GM23248 (cell line): ENCODE results near the gene NOL4L. TPM values are rescaled to one million over a fixed set of nuclear protein-coding genes. Genes with fewer than 3 reads are reported as not detected.

Experiments used
- DNase-seq: peaks from one replicate; pipeline ENCODE4 v3.0.0-alpha.2; 2015
- H2AFZ ChIP-seq: fragments of 200-600 bp; sonication (generic); 2 replicates; pipeline ENCODE4 v1.6.1; 2016; ENCODE audit warnings: antibody characterized with exemption
- H3F3A ChIP-seq: fragments of 200-600 bp; sonication (generic); 2 replicates; pipeline ENCODE4 v1.6.1; 2016; ENCODE audit warnings: mild to moderate bottlenecking, antibody characterized with exemption, mixed run types; ENCODE audit not compliant: insufficient read depth
- H3K27ac ChIP-seq: fragments of 200-600 bp; sonication (generic); 2 replicates; pipeline ENCODE4 v1.5.1; 2016; ENCODE audit warnings: mild to moderate bottlenecking
- H3K27me3 ChIP-seq: fragments of 200-600 bp; sonication (generic); replicated peaks from 2 replicates; pipeline ENCODE4 v1.6.1; 2016; ENCODE audit warnings: mild to moderate bottlenecking; ENCODE audit not compliant: insufficient read depth
- H3K36me3 ChIP-seq: fragments of 200-600 bp; sonication (generic); 2 replicates; pipeline ENCODE4 v1.6.1; 2016; ENCODE audit warnings: low read depth, mild to moderate bottlenecking
- H3K4me1 ChIP-seq: fragments of 200-600 bp; sonication (generic); 2 replicates; pipeline ENCODE4 v1.6.1; 2016; ENCODE audit warnings: mild to moderate bottlenecking; ENCODE audit not compliant: insufficient read depth
- H3K4me2 ChIP-seq: fragments of 200-600 bp; sonication (generic); one replicate; pipeline ENCODE4 v1.6.1; 2016; ENCODE audit warnings: mild to moderate bottlenecking; ENCODE audit not compliant: unreplicated experiment
- H3K4me3 ChIP-seq: fragments of 200-600 bp; sonication (generic); 2 replicates; pipeline ENCODE4 v1.5.1; 2016; ENCODE audit warnings: mild to moderate bottlenecking
- H3K79me2 ChIP-seq: fragments of 200-600 bp; sonication (generic); 2 replicates; pipeline ENCODE4 v1.6.1; 2016; ENCODE audit warnings: mild to moderate bottlenecking; ENCODE audit not compliant: insufficient read depth
- H3K9ac ChIP-seq: fragments of 200-600 bp; sonication (generic); 2 replicates; pipeline ENCODE4 v1.6.1; 2016; ENCODE audit warnings: mild to moderate bottlenecking
- H3K9me2 ChIP-seq: fragments of 200-600 bp; sonication (generic); 2 replicates; pipeline ENCODE4 v1.6.1; 2016; ENCODE audit warnings: mixed run types, mild to moderate bottlenecking, moderate library complexity; ENCODE audit not compliant: insufficient read depth
- H3K9me3 ChIP-seq: fragments of 200-600 bp; sonication (generic); one replicate; pipeline ENCODE4 v1.6.1; 2017; ENCODE audit warnings: low read depth
- H4K20me1 ChIP-seq: fragments of 200-600 bp; sonication (generic); 2 replicates; pipeline ENCODE4 v1.6.0; 2016; ENCODE audit not compliant: insufficient read depth
- EZH2 ChIP-seq: fragments of 200-600 bp; sonication (generic); IDR thresholded peaks from 2 replicates; pipeline ENCODE4 v1.6.1; 2018; ENCODE audit warnings: antibody characterized with exemption, mild to moderate bottlenecking; ENCODE audit not compliant: insufficient read depth, poor library complexity, severe bottlenecking
- EZH2phosphoT487 ChIP-seq: fragments of 200-600 bp; sonication (generic); IDR thresholded peaks from 2 replicates; pipeline ENCODE4 v1.6.1; 2018; ENCODE audit warnings: antibody characterized with exemption, moderate library complexity, mild to moderate bottlenecking, low read depth; ENCODE audit not compliant: insufficient read depth
- WGBS, 2 experiments: methylation state at CpG; one replicate each; pipeline ENCODE4 v1.1.6; 2015 to 2017; ENCODE audit warnings: low lambda C conversion rate in 2 of 2, low coverage in 1 of 2; ENCODE audit errors: missing lambda C conversion rate in 2 of 2; 5-methylcytosine and 5-hydroxymethylcytosine counted together
- in situ Hi-C: fragments of 300-500 bp; cut with MboI; formaldehyde crosslinking; loops from 2 replicates; pipeline ENCODE4 v1.15.0; 2020
- polyA plus RNA-seq: library from polyadenylated mRNA; unstranded; fragments of >200 nt; fragmentation: Nextera tagmentation; extraction: Ambion mirVana; gene quantifications from 2 replicates; pipeline ENCODE4 v1.2.1, GENCODE V29; 2016
- total RNA-seq: library from RNA; depleted of rRNA; stranded (reverse); fragments of >200 nt; shearing (Covaris generic); gene quantifications from 2 replicates; pipeline ENCODE4 v1.2.3, GENCODE V29; 2014

Gene NOL4L
- total and polyA plus RNA-seq, 2 experiments from 2014 or later, result 5.2 to 7.9 TPM

DNA sequence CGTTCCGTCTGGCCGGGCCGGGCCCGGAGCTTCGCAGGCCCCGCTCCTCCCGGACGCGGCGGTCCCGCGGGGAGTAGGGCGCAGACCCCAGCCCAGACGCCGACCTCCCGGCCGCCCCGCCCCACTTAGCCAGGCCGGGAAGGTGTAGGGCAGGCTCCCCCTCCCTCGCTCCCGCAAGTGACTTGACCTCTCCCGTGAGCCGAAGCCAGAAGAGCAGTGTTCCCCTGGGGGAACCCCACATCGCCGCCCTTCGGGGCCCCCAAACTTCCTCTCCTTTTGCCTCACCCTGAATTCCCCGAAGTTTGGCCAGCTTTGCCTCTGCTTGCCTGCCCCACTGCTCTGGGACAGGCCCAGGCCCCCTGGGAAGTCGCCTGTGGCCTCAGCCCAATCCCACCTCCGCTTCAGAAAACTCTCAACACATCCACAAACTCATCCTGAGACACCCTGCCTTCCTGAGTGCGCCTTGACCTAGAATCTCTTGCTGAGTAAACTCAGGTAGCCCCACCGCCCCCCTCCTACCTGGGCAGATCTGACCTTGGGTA, 524 bp upstream of the NOL4L start:
- Histone ChIP-seq H3K27me3 (no peaks in the 10 kb centered on the region; the same call in 1 of the 2 replicates), H3F3A (peaks cover 12% of the 10 kb centered on the region; the same call in 1 of the 2 replicates), H3K27ac (no peak overlapping the region), H3K9ac (no peak overlapping the region), H3K4me1 (peaks cover 8% of the 10 kb centered on the region; the same call in 1 of the 2 replicates), H3K4me2 (no peak overlapping the region), H4K20me1 (no peaks in the 10 kb centered on the region), H3K9me2 (no peaks in the 10 kb centered on the region), H3K9me3 (no peaks in the 10 kb centered on the region), H3K36me3 (no peaks in the 10 kb centered on the region), H3K4me3 (no peak overlapping the region; the same call in 1 of the 2 replicates), H2AFZ (no peak overlapping the region), H3K79me2 (no peaks in the 10 kb centered on the region)
- no peak for DNase-seq
- peak; percentile 82 for TF ChIP-seq EZH2
- 0 out of 2 replicates have a peak, but pooled peaks have one; percentile 35 for TF ChIP-seq EZH2phosphoT487
- in situ Hi-C loops, result no loop called here
- WGBS, 2 experiments, result 5 to 13% methylated on average over 11 to 23 of the region's 32 CpGs

DNA sequence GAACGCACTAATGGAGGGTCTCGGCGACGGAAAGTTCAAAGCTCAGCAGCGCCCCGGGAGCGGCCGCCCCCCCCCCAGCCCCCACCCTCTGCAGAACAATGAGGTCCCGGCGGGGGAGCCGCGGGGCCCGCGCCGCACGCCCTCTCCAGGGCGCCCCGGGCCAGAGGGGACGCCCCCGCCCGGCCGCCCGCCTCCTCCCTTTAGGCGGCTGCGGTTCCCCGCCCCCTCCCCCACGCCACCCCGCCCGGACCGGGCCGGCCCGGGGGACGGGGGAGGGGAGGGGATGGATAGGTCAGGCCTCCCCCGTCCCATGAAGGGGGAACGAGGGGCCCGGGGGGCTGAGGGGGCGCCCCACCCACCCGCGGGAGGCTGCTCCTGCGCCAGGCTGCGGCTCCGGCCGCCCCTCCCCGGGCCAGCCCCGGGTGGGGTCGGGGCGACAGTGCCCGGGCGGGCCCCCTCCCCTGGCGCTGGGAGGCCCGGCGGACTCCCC, 1.5 kb downstream of the NOL4L start:
- in situ Hi-C loops, result no loop called here
- peaks cover 12% of the 10 kb centered on the region; the same call in 1 of the 2 replicates for H3F3A ChIP-seq
- TF ChIP-seq EZH2phosphoT487 (no peak), EZH2 (no peak)
- H3K4me1 ChIP-seq, result no peaks in the 10 kb centered on the region
- H3K27me3 ChIP-seq, result no peaks in the 10 kb centered on the region; the same call in 1 of the 2 replicates
- H3K79me2 ChIP-seq, result no peaks in the 10 kb centered on the region
- DNase-seq, result no peak
- H3K36me3 ChIP-seq, result no peaks in the 10 kb centered on the region
- no peaks in the 10 kb centered on the region for H4K20me1 ChIP-seq
- H3K4me2 ChIP-seq, result peak overlapping the region; percentile 65
- no peaks in the 10 kb centered on the region for H3K9me2 ChIP-seq
- no peak overlapping the region for H3K9ac ChIP-seq
- H2AFZ ChIP-seq, result no peak overlapping the region
- no peak overlapping the region for H3K27ac ChIP-seq
- H3K9me3 ChIP-seq, result no peaks in the 10 kb centered on the region
- WGBS, 2 experiments, result 0% methylated on average over 26 of the region's 52 CpGs; no CpG with 5 or more reads in 1 of the 2 experiments
- H3K4me3 ChIP-seq, result peak overlapping the region; percentile 74

DNA sequence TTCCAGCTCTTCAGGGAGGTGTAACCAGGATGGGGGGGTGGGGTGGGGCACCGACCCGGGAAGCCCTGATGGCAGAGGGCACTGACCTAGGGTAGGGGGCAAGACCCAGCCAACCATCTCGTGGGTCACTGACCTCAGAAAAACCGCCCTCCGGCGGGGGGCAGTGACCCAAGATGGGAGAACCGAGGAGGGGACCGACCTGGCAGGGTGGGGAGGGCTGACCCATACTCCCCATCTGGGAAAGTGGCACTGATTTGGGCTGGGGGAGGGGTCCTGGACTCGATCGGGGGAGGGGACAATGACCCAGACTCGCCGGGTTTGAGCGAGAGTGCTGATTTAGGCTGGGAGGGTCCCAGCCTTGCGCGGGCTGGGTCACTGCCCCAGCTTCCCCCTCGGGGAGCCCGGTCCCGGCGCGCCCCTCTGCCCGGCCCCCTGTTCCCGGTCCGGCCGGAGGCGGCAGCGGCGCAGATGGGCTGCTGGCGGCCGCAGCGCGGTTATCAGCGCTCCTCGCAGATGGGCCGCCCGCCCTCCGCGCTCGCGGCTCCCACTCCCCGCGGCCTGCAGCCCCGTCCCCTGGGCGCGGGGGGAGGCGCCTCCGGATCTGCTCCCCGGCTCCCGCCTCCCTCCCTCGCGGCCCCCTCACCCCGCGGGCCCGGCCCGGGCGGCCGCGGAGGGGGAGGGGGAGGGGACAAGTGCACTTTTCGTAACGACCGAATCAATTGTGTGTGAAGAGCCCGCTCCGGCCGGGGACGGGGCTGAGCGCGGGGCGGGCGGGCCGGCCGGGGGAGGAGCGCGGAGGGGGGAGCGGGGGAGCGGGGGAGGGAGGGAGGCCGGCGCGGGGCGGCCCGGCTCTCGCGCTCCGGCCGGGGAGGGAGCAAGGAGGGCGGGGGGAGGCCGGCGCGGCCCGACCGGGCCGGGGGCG, 2.2 kb downstream of the NOL4L start:
- H3K4me1 ChIP-seq, result no peaks in the 10 kb centered on the region
- peaks cover 12% of the 10 kb centered on the region; the same call in 1 of the 2 replicates for H3F3A ChIP-seq
- no peaks in the 10 kb centered on the region for H3K9me2 ChIP-seq
- no peaks in the 10 kb centered on the region for H3K9me3 ChIP-seq
- H3K79me2 ChIP-seq, result no peaks in the 10 kb centered on the region
- H3K27me3 ChIP-seq, result no peaks in the 10 kb centered on the region; the same call in 1 of the 2 replicates
- H3K9ac ChIP-seq, result no peak overlapping the region
- 9 to 17% methylated on average over 22 to 74 of the region's 91 CpGs for WGBS, 2 experiments
- H3K36me3 ChIP-seq, result no peaks in the 10 kb centered on the region
- H3K4me2 ChIP-seq, result peak overlapping the region; percentile 44
- H2AFZ ChIP-seq, result no peak overlapping the region
- TF ChIP-seq EZH2phosphoT487, result no peak
- no peak for TF ChIP-seq EZH2
- DNase-seq, result peak; percentile 48
- peak overlapping the region; percentile 74 for H3K4me3 ChIP-seq
- no peaks in the 10 kb centered on the region for H4K20me1 ChIP-seq
- no peak overlapping the region for H3K27ac ChIP-seq
- in situ Hi-C loops, result no loop called here

DNA sequence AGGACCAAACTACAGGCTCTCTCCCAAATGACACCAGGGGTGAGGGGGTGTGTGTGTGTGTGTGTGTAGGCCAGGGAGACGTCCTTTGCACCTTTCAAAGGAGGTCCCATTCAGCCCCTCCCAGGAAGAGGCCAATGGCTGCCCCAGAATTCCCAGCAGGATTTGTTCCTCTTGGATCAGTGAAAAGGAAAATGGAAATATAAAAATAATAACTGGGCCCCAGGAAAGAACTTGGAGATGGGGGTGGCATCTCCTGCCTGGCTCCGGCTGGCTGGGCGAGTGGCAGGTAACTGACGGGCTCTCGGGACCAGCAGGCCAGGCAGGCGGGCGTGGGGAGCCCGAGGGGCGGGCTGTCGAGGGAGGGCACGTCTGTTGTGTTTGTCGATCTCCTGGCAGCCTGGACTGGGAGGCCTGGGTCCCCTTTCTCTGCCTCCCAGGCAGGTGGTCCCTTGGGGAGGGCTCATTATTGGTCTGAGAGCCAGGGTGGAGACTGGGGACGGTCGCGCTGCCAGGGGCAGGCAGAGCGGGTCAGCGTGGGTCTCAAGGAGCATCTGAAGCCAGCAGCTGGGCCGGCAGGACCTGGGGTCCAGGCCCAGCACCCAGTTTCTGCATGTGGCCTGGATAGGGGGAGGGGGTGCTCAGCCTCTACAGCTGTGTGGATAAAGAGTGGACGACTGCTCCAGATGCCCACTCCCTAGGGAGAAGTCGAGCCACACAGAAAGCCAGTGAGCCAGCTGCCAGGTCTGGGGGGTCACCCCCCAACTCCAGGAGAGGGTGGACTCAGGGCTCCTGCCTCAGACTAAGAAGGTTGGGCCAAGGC, 3.1 kb downstream of the NOL4L start:
- H3K9me2 ChIP-seq, result no peaks in the 10 kb centered on the region

More for the DNA sequence above, 3.1 kb downstream of the NOL4L start:
- Histone ChIP-seq H3K4me3 (no peak overlapping the region), H3K9ac (no peak overlapping the region), H3K36me3 (no peaks in the 10 kb centered on the region), H3K4me2 (no peak overlapping the region), H3K27ac (no peak overlapping the region), H3K79me2 (no peaks in the 10 kb centered on the region), H2AFZ (no peak overlapping the region), H3F3A (peaks cover 12% of the 10 kb centered on the region; the same call in 1 of the 2 replicates), H3K4me1 (no peaks in the 10 kb centered on the region), H3K9me3 (no peaks in the 10 kb centered on the region), H3K27me3 (no peaks in the 10 kb centered on the region; the same call in 1 of the 2 replicates), H4K20me1 (no peaks in the 10 kb centered on the region)
- in situ Hi-C loops, result no loop called here
- TF ChIP-seq EZH2 (no peak), EZH2phosphoT487 (no peak)
- WGBS, 2 experiments, result 86 to 88% methylated on average over 19 of the region's 20 CpGs
- DNase-seq, result no peak
